ENCODE data around the gene GLIS1.

Gene GLIS1

DNA sequence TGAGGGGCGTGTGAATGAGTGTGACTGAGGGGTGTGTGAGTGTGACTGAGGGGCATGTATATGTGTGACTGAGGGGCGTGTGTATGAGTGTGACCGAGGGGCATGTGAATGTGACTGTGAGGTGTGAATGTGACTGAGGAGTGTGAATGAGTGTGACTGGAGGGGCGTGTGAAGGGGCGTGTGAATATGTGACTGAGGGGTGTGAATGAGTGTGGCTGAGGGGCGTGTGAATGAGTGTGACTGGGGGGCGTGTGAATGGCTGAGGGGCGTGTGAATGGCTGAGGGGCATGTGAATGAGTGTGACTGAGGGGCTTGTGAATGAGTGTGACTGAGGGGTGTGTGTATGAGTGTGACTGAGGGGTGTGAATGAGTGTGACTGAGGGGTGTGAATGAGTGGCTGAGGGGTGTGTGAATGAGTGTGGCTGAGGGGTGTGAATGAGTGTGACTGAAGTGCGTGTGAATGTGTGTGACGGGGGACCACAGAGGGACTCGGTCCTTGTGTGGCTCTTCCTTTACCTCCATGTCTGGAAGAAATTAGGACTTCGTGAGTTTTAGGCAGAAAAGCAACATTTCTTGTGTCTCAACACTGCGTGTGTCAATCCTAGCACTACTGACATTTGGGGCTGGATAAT, 105.8 kb downstream of the GLIS1 start:
- Mint-ChIP-seq H3K36me3 (ENCODE audit: low read depth) (no peaks in the 10 kb centered on the region), H3K4me3 (no peak overlapping the region), H3K9me3 (no peaks in the 10 kb centered on the region), H3K27me3 (no peaks in the 10 kb centered on the region), H3K4me1 (ENCODE audit: low read depth) (no peaks in the 10 kb centered on the region), H3K27ac (no peak overlapping the region)
- no peak for DNase-seq

DNA sequence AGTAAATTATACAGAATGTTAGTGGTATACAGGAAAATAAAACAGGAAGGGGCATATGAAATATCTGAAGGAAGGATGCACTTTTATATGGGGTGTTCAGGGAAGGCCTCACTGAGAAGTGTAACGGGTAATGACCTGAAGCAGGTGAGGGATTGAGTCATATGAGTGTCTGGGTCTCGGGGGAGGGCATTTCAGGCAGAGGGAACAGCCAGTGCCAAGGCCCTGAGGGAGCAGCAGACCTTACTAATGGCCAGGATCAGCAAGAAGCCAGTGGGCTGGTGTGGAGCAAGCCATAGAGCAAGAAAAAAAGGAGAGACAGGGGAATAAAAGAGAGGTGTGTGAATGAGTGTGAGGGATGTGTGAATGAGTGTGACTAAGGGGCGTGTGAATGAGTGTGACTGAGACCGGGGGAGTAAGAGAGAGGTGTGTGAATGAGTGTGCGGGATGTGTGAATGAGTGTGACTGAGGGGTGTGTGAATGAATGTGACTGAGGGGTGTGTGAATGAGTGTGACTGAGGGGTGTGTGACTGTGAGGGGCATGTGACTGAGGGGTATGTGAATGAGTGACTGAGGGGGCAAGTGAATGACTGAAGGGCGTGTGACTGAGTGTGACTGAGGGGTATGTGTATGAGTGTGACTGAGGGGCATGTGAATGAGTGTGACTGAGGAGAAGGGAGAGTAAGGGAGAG, 107.2 kb downstream of the GLIS1 start:
- H3K4me3 Mint-ChIP-seq, result no peak overlapping the region
- no peaks in the 10 kb centered on the region for H3K9me3 Mint-ChIP-seq
- no peaks in the 10 kb centered on the region for H3K27me3 Mint-ChIP-seq
- no peaks in the 10 kb centered on the region for H3K36me3 Mint-ChIP-seq (ENCODE audit: low read depth)
- DNase-seq, result peak; percentile 6
- no peak overlapping the region for H3K27ac Mint-ChIP-seq
- no peaks in the 10 kb centered on the region for H3K4me1 Mint-ChIP-seq (ENCODE audit: low read depth)

DNA sequence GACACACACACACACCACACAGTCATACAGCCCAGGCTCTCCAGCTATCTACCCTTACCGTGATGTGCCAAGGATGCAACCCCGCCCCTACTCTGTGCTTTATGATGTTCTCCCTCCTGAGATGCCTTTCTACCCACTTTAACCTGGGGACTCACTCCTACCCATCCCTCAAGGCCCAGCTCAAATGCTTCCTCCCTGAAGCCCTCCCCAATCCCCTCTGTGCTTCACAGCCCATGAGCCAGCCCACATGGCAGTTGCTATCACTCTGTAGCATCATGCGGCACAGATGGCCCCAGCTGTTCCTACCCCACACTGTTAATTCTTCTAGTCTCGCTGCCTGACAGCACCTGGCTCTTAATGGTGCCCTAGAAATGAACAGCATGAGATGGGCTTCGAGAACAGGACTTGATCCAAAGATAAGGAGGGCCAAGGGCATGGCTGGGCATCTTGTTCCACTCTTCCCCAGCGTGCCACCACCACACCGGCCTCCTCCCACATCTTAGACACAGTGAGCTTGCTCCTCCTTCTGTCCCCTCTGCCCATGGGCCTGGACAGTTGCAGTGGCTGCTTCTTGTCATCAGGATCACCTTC, 109.8 kb downstream of the GLIS1 start:
- DNase-seq, result peak; percentile 16
- Mint-ChIP-seq H3K27ac (no peak overlapping the region), H3K4me3 (no peak overlapping the region), H3K27me3 (no peaks in the 10 kb centered on the region), H3K4me1 (ENCODE audit: low read depth) (no peaks in the 10 kb centered on the region), H3K9me3 (no peaks in the 10 kb centered on the region), H3K36me3 (ENCODE audit: low read depth) (no peaks in the 10 kb centered on the region)

DNA sequence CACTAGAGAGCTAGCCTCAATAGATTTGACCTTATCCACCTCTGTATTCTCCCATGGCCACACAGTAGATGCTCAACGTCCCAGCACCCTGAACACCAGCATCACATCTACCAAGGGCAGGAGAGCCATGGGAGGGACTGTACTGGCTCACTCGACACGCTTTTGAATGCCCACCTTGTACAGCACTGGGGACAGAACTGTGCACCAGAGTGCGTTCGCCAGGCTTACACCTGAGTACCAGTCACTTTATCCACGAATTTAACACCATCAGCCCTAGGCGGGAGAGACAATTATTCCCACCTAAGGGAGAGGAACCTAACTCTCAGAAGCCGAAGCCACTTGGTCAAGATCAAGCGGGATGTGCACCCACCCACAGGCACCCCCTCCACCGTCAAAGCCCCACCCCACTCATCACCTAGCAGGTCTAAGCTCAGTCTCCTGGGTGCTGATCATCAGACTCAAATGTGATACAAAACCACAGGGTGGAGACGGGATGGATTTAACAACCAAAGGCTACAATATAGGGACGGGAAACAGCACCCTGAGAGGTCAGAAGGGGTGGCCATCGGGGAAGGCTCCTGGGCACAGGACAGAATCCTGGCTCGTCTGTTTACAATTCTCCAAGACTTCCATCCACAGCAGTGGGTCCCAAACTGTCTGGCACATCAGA, 110.5 kb downstream of the GLIS1 start:
- H3K4me1 Mint-ChIP-seq (ENCODE audit: low read depth), result no peaks in the 10 kb centered on the region
- no peak overlapping the region for H3K4me3 Mint-ChIP-seq
- no peak overlapping the region for H3K27ac Mint-ChIP-seq
- no peaks in the 10 kb centered on the region for H3K9me3 Mint-ChIP-seq
- no peaks in the 10 kb centered on the region for H3K36me3 Mint-ChIP-seq (ENCODE audit: low read depth)
- no peaks in the 10 kb centered on the region for H3K27me3 Mint-ChIP-seq
- peak; percentile 8 for DNase-seq

DNA sequence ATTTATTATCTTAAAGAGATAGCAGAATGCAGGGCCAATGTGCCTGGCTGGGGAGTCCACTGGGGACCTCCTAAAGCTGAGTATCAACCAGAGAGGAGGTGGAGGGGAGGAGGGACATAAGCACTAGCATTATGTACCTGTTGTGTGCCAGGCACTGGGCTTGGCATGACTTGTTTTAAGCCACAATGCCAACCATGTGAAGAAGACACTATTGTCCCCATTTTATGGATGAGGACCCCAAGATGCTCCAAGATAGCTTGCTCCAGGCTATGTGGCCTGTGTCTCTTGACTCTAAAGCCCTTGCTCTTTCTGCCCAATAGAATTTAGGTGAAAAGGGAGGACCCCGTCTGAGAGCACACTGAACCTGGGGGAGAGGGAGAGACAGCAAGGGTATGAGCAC, 111.3 kb downstream of the GLIS1 start:
- Mint-ChIP-seq H3K27ac (no peak overlapping the region), H3K9me3 (no peaks in the 10 kb centered on the region), H3K4me1 (ENCODE audit: low read depth) (no peaks in the 10 kb centered on the region), H3K27me3 (no peaks in the 10 kb centered on the region), H3K36me3 (ENCODE audit: low read depth) (no peaks in the 10 kb centered on the region), H3K4me3 (no peak overlapping the region)
- no peak for DNase-seq

DNA sequence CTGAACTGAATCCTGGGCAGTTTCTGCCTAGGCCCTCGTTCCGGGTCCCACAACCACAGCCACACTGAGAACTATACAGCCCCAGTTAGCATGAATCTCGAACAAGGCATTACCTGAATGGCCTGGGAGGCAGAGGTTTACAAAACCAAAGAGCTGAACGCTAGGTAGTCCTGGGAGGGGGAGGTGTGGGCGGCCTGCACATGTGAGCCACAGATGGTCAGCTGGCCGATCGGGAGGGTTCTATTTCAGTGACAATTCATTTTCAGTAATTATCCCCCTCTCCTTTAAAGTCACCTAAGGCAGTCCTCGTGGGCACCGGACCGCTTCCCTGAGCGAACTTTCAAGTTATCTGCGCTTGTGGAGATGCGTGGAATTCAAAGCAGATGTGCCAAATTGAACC, 111.9 kb downstream of the GLIS1 start:
- Mint-ChIP-seq H3K27me3 (no peaks in the 10 kb centered on the region), H3K27ac (no peak overlapping the region), H3K36me3 (ENCODE audit: low read depth) (no peaks in the 10 kb centered on the region), H3K4me1 (ENCODE audit: low read depth) (no peaks in the 10 kb centered on the region), H3K4me3 (no peak overlapping the region), H3K9me3 (no peaks in the 10 kb centered on the region)
- DNase-seq, result no peak

DNA sequence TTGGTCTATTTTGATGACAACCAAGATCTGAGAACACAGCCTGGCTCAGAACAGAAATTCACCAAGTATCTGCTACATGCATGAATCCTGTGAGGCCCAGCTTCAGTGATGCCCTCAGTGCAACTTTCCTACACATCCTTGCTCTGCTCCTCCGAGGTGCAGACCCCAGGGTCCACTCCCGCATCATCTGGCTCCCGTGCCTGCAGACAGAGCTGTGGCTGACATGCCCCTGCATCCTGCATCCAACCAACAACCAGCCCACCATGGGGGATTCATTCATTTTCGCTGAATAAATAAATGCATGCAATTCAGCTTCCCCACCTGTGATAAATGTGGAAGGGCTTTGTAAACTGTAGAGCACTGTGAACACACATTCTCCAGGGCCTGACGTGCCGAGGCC, 112.3 kb downstream of the GLIS1 start:
- Mint-ChIP-seq H3K9me3 (no peaks in the 10 kb centered on the region), H3K4me1 (ENCODE audit: low read depth) (no peaks in the 10 kb centered on the region), H3K27ac (no peak overlapping the region), H3K36me3 (ENCODE audit: low read depth) (no peaks in the 10 kb centered on the region), H3K27me3 (no peaks in the 10 kb centered on the region), H3K4me3 (no peak overlapping the region)
- DNase-seq, result no peak

DNA sequence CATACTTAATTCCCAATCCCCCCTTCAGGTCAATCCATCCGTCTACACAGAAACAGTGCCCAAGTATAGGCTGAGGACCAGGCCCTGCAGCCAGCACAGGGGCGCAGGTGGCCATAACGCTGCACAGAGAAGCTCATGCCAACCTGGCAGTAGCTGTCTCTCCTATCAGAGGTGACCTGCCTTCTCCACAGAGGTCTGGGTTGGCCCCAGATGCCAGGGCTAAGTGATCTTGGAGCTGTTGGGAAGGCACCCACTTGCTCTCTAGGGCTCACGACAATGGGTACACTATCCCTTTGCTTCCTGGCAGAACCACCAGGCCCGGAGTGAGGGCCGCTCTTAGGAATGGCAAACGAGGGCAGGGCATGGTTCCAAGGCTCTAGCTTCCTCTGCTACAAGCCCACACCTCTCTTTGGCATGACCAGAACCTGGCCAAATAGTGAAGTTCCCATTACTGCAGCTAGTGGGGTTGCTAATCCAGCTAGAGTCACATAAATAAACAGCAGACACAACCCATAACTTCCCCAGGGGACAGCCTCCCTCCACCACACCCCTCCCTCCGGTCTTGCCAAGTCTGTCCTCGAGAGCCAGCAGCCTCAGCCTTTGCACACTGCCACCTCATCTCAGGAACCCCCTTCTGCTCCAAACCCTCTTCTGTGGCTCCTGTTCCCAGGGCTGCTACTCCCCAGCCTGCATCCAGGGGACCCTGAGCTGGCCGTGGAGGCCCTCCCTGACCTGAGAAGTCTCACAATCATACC, 113.0 kb downstream of the GLIS1 start:
- H3K4me1 Mint-ChIP-seq (ENCODE audit: low read depth), result no peaks in the 10 kb centered on the region
- DNase-seq, result peak; percentile 9
- H3K36me3 Mint-ChIP-seq (ENCODE audit: low read depth), result no peaks in the 10 kb centered on the region
- no peak overlapping the region for H3K4me3 Mint-ChIP-seq
- no peaks in the 10 kb centered on the region for H3K27me3 Mint-ChIP-seq
- H3K9me3 Mint-ChIP-seq, result no peaks in the 10 kb centered on the region
- H3K27ac Mint-ChIP-seq, result no peak overlapping the region

DNA sequence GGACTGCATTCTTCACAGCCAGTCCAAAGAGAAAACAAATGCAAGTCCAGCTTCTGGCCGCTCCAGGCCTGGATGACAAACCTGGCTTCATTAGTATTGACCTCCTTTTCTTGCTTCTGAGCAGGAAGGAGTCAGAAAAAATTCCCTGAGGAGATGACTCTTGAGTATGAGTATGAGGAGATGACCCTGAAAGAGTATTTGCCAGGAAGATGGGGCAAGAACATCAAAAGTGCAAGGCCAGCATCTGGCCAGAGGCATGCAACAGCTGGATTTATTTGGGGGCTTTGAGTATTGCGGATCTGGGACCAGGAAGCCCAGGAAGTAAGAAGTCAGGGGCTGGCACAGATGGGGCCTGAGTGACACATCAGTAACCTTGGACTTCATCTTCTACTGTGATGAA, 113.9 kb downstream of the GLIS1 start:
- H3K27me3 Mint-ChIP-seq, result no peaks in the 10 kb centered on the region
- H3K27ac Mint-ChIP-seq, result no peak overlapping the region
- H3K4me3 Mint-ChIP-seq, result no peak overlapping the region
- DNase-seq, result no peak
- no peaks in the 10 kb centered on the region for H3K9me3 Mint-ChIP-seq
- H3K4me1 Mint-ChIP-seq (ENCODE audit: low read depth), result no peaks in the 10 kb centered on the region
- no peaks in the 10 kb centered on the region for H3K36me3 Mint-ChIP-seq (ENCODE audit: low read depth)

DNA sequence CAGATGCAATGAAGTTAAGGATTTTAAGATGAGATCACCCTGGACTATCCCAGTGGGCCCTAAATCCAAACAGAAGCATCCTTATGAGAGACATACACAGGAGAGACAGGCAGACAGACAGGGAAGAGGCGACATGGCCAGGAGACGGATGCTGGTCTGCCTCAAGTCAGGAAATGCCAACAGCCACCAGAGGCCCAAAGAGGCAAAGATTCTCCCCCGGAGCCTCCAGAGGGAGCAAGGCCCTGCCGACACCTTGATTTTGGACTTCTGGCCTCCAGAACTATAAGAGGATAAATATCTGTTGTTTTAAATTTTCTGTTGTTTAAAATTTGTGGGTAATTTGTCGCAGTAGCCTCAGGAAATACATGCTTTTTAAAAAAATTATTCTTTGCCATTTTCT, 116.4 kb downstream of the GLIS1 start:
- H3K36me3 Mint-ChIP-seq (ENCODE audit: low read depth), result no peaks in the 10 kb centered on the region

DNA sequence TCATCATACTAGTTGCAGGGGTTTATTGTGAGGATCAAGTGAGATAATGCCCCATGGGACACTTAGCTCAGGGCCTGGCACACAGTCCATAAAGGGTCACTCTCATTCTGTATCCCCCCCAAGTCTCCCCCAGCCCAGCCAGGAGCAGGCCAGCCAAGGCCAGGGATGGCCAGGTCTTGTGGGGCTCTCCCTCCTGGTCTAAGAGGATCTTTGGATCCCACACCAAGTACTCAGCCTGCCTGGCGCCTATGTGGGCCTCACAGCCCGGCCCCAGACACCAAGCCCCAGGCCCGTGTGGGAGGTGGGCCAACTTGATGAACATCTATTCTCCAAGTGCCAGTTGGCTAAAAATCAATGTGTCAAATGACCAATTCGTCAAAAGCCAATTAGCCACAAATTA, 117.8 kb downstream of the GLIS1 start:
- H3K27ac Mint-ChIP-seq, result no peak overlapping the region
- no peaks in the 10 kb centered on the region for H3K4me1 Mint-ChIP-seq (ENCODE audit: low read depth)
- H3K27me3 Mint-ChIP-seq, result no peaks in the 10 kb centered on the region
- no peaks in the 10 kb centered on the region for H3K9me3 Mint-ChIP-seq
- DNase-seq, result no peak
- no peaks in the 10 kb centered on the region for H3K36me3 Mint-ChIP-seq (ENCODE audit: low read depth)
- no peak overlapping the region for H3K4me3 Mint-ChIP-seq

More for the DNA sequence above, 116.4 kb downstream of the GLIS1 start:
- Mint-ChIP-seq H3K27me3 (no peaks in the 10 kb centered on the region), H3K27ac (no peak overlapping the region), H3K9me3 (no peaks in the 10 kb centered on the region), H3K4me3 (no peak overlapping the region), H3K4me1 (ENCODE audit: low read depth) (no peaks in the 10 kb centered on the region)
- DNase-seq, result no peak

DNA sequence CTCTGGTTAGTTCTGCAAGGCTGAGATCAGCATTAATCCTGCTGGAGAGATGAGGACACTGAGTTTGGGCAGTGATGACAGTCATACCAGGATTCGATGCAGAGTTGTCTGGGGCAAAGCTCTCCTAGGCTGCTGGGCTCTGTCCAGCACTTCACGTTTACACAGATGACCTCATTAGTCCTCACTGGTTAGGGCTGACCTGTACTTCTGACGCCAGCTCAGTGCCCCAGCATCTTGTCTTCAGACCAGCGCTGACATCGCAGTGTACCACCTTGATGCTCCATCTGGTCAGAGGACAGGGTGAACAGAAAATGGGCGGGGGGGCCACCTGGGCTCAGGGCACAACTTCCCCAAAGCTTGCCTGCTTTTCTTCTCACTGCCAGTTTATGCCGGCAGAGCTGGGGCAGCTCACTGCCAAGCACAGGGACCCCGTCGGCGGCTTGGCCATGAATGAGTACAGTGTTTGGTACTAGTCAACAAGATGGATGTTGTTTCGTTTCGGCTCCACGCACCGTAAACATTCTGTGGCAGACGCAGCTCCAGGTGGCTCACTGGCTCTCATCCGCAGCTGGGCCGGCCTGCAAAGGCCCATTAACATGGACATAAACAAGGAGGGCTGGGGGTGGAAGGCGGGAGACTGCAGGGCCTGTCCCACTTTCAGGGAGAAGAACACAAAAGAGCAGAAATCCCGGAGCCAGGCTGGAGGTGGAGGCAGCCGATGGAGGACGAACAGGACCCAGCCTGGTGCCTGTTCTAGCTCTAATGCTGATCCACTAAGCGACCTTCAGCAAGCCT, 118.7 kb downstream of the GLIS1 start:
- no peak overlapping the region for H3K4me3 Mint-ChIP-seq
- DNase-seq, result peak; percentile 17
- no peak overlapping the region for H3K27ac Mint-ChIP-seq
- H3K9me3 Mint-ChIP-seq, result no peaks in the 10 kb centered on the region
- H3K36me3 Mint-ChIP-seq (ENCODE audit: low read depth), result no peaks in the 10 kb centered on the region
- no peaks in the 10 kb centered on the region for H3K27me3 Mint-ChIP-seq
- no peaks in the 10 kb centered on the region for H3K4me1 Mint-ChIP-seq (ENCODE audit: low read depth)

DNA sequence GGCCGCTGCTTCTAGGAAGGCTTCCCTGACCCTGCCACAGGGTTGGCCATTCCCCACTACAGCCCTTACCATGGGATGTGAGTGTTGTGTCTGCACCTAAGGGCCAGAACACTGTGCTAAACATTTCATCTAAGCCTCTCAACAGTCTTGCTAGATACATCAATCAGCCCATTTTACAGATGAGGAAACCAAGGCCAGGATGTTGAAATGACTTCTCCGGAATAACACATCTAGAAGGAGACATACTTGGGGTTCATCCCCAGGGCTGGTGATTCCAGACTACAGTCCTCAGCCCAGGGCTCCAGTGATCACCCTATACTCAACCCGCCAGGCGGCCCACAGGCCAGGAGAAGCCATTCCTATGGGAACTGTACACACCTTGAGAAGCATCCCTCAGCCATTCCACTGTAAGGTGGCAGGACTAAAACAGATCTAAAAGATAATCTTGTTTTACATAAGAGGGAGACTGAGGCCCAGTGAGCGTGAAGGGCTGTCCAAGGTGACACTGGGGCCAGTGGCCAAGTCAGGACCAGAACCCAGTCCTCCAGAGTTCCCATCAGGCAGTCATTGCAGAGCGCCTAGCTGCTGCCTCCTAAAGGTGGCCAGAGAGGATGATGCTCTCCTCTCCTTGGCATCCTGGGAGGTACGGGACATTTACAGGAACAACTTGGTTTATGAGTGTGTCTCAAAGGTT, 119.5 kb downstream of the GLIS1 start:
- Mint-ChIP-seq H3K9me3 (no peaks in the 10 kb centered on the region), H3K4me1 (ENCODE audit: low read depth) (no peaks in the 10 kb centered on the region), H3K4me3 (no peak overlapping the region), H3K36me3 (ENCODE audit: low read depth) (no peaks in the 10 kb centered on the region), H3K27me3 (no peaks in the 10 kb centered on the region), H3K27ac (no peak overlapping the region)
- DNase-seq, result peak; percentile 12

All from activated T-cell treated with anti-CD3 and anti-CD28 coated beads, Interleukin-2, amount 50 U/mL, for 24 hours (primary cell).